Lower leg skin (tissue), 3 donors: ENCODE measurements around the gene C19orf12.

Experiments used
- CTCF ChIP-seq, 3 donors: fragments of 450-650 bp; IDR thresholded peaks; one replicate each; pipeline ENCODE4 v1.5.1; 2016; ENCODE audit warnings: antibody characterized with exemption in 3 of 3, mild to moderate bottlenecking in 3 of 3, moderate library complexity in 2 of 3
- POLR2A ChIP-seq, 2 donors: fragments of 450-650 bp; IDR thresholded peaks; one replicate each; pipeline ENCODE4 v1.6.1; 2016 to 2017; ENCODE audit warnings: antibody characterized with exemption in 2 of 2, mild to moderate bottlenecking in 1 of 2, moderate library complexity in 1 of 2

GRCh38 chr19:29660835-29661234 lies 54.2 kb downstream of the C19orf12 start:
- TF ChIP-seq POLR2A (IDR thresholded peaks at IDR 0.05) (no peak), CTCF (IDR thresholded peaks at IDR 0.05) (no peak)
